DOHH2 (cell line): ENCODE data around the gene CYSRT1.

Experiments
- H3F3A ChIP-seq: fragments of 200-600 bp; sonication (generic), shearing (Covaris generic); 2 replicates; pipeline ENCODE4 v1.6.0; 2016; ENCODE audit warnings: antibody characterized with exemption, mild to moderate bottlenecking; ENCODE audit not compliant: control insufficient read depth, insufficient read depth
- H3K27ac ChIP-seq: fragments of 200-600 bp; sonication (generic); 2 replicates; pipeline ENCODE4 v1.5.1; 2014; ENCODE audit warnings: low read depth, mild to moderate bottlenecking, low read length, moderate library complexity
- H3K27me3 ChIP-seq: fragments of 200-600 bp; sonication (generic); 2 replicates; pipeline ENCODE4 v1.6.1; 2014; ENCODE audit warnings: mild to moderate bottlenecking, low read length, mixed read lengths; ENCODE audit not compliant: control insufficient read depth
- H3K36me3 ChIP-seq: fragments of 200-600 bp; sonication (generic); 2 replicates; pipeline ENCODE4 v1.6.1; 2014; ENCODE audit warnings: mild to moderate bottlenecking, low read length, moderate library complexity, mixed read lengths; ENCODE audit not compliant: control insufficient read depth
- H3K4me1 ChIP-seq: fragments of 200-600 bp; sonication (generic); 2 replicates; pipeline ENCODE4 v1.6.1; 2014; ENCODE audit warnings: mild to moderate bottlenecking, low read length, mixed read lengths; ENCODE audit not compliant: control insufficient read depth
- H3K4me2 ChIP-seq: fragments of 200-600 bp; sonication (generic); 2 replicates; pipeline ENCODE4 v1.6.0; 2014; ENCODE audit warnings: mild to moderate bottlenecking, low read length, moderate library complexity
- H3K4me3 ChIP-seq: fragments of 200-600 bp; sonication (generic); 2 replicates; pipeline ENCODE4 v1.5.1; 2014; ENCODE audit warnings: mild to moderate bottlenecking, low read length, mixed read lengths
- H3K79me2 ChIP-seq: fragments of 200-600 bp; sonication (generic); 2 replicates; pipeline ENCODE4 v1.6.1; 2014; ENCODE audit warnings: mild to moderate bottlenecking, low read length, mixed read lengths; ENCODE audit not compliant: control insufficient read depth
- H3K9me2 ChIP-seq: fragments of 200-600 bp; sonication (generic); replicated peaks from 2 replicates; pipeline ENCODE4 v1.6.1; 2014; ENCODE audit warnings: mild to moderate bottlenecking, low read length, mixed read lengths; ENCODE audit not compliant: control insufficient read depth
- H3K9me3 ChIP-seq: fragments of 200-600 bp; sonication (generic); 2 replicates; pipeline ENCODE4 v1.6.1; 2014; ENCODE audit warnings: antibody characterized with exemption, low read length, mixed read lengths; ENCODE audit not compliant: control insufficient read depth, insufficient read depth
- H4K20me1 ChIP-seq: fragments of 200-600 bp; sonication (generic); 2 replicates; pipeline ENCODE4 v1.6.0; 2014; ENCODE audit warnings: low read depth, mild to moderate bottlenecking, antibody characterized with exemption, low read length, moderate library complexity; ENCODE audit not compliant: control insufficient read depth, insufficient read depth
- EZH2phosphoT487 ChIP-seq: fragments of 200-600 bp; sonication (generic); IDR thresholded peaks from 2 replicates; pipeline ENCODE4 v1.6.1; 2017; ENCODE audit warnings: borderline replicate concordance, mild to moderate bottlenecking, antibody characterized with exemption, low read length, moderate library complexity, mixed read lengths
- TF ChIP-seq, protein P1 (sequence below): fragments of 200-600 bp; sonication (generic); IDR thresholded peaks from one replicate; pipeline ENCODE4 v1.5.1; 2014; ENCODE audit warnings: antibody characterized with exemption, mild to moderate bottlenecking, low read depth, low read length; ENCODE audit not compliant: poor library complexity, severe bottlenecking

The CYSRT1 gene

DNA sequence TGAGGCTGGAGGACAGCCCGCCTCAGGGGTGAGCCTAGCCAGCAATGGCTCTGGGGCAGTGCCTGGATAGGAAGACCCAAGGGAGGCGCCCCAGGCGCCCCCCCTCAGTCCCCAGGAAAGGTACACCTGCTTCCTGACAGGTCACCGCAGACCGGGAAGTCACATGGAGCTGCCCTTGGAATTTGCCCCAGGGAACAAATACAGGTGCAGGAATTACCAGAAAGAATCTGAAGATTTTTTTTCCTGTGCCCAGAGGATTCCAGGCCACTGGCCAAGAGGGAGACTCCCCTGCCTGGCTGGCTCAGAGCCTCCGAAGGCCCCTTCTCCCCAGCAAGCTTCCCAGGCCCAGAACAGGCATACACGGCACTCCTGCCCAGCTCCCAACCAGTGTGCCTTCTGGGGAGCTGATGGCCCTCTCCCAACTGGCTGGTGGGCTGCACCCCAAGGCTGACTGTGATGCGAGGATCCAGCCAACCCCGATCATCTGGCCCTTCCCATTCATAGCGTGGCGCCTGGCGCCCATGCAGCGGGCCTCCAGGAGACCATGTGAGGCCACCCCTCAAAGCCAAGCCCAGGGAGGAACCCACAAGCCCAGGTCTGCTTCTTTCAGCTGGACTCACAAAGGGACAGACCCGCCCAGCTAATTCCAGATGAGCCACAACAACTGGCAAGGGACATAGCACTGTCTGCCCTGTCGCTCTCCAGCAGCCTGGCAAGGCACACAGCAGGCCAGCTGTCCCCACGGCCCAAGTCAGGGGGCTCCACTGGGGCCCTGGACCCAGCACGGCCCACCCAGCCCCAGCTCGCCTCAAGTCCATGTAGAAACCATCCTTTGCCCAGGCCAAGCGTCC is 26.7 kb upstream of the CYSRT1 start:
- Histone ChIP-seq H3K9me3 (no peaks in the 10 kb centered on the region), H3K36me3 (no peaks in the 10 kb centered on the region), H3F3A (peaks cover 6% of the 10 kb centered on the region), H3K4me1 (peaks cover 43% of the 10 kb centered on the region), H3K4me2 (peak overlapping the region; percentile 40), H4K20me1 (peaks cover 3% of the 10 kb centered on the region; the same call in 1 of the 2 replicates), H3K27ac (no peak overlapping the region), H3K9me2 (no peaks in the 10 kb centered on the region), H3K79me2 (peaks cover 45% of the 10 kb centered on the region), H3K27me3 (no peaks in the 10 kb centered on the region), H3K4me3 (no peak overlapping the region)
- TF ChIP-seq EZH2phosphoT487, result no peak
- TF ChIP-seq, protein P1, sequence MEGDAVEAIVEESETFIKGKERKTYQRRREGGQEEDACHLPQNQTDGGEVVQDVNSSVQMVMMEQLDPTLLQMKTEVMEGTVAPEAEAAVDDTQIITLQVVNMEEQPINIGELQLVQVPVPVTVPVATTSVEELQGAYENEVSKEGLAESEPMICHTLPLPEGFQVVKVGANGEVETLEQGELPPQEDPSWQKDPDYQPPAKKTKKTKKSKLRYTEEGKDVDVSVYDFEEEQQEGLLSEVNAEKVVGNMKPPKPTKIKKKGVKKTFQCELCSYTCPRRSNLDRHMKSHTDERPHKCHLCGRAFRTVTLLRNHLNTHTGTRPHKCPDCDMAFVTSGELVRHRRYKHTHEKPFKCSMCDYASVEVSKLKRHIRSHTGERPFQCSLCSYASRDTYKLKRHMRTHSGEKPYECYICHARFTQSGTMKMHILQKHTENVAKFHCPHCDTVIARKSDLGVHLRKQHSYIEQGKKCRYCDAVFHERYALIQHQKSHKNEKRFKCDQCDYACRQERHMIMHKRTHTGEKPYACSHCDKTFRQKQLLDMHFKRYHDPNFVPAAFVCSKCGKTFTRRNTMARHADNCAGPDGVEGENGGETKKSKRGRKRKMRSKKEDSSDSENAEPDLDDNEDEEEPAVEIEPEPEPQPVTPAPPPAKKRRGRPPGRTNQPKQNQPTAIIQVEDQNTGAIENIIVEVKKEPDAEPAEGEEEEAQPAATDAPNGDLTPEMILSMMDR, result no peak

DNA sequence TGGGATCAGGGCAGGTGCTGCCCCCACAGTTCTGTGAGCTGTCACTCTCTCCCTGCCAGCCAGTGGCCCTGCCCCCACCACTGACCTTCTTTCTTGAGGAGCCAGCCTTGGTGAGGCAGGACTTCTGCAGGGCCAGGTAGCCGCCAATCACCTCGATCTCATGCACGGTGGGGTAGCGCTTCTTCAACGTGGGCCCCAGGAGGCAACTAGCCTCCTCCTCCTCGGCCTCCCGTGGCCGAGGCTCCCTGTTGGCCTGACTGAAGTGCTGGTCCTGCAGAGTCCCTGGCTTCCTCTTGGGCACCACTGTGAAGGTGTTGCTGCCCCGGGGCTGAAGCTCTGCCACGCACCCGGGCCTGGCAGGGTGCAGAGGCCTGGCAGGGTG is 26.1 kb upstream of the CYSRT1 start:
- H3K27me3 ChIP-seq, result no peaks in the 10 kb centered on the region
- H3K79me2 ChIP-seq, result peaks cover 52% of the 10 kb centered on the region
- peaks cover 49% of the 10 kb centered on the region for H3K4me1 ChIP-seq
- peak overlapping the region; percentile 40 for H3K4me2 ChIP-seq
- no peak overlapping the region; the same call in 1 of the 2 replicates for H3K4me3 ChIP-seq
- H3K27ac ChIP-seq, result no peak overlapping the region
- no peaks in the 10 kb centered on the region for H3K9me3 ChIP-seq
- H3F3A ChIP-seq, result peaks cover 6% of the 10 kb centered on the region
- TF ChIP-seq, protein P1, result no peak
- no peak for TF ChIP-seq EZH2phosphoT487
- H4K20me1 ChIP-seq, result peaks cover 3% of the 10 kb centered on the region; the same call in 1 of the 2 replicates
- no peaks in the 10 kb centered on the region for H3K9me2 ChIP-seq
- peaks cover 1% of the 10 kb centered on the region for H3K36me3 ChIP-seq

DNA sequence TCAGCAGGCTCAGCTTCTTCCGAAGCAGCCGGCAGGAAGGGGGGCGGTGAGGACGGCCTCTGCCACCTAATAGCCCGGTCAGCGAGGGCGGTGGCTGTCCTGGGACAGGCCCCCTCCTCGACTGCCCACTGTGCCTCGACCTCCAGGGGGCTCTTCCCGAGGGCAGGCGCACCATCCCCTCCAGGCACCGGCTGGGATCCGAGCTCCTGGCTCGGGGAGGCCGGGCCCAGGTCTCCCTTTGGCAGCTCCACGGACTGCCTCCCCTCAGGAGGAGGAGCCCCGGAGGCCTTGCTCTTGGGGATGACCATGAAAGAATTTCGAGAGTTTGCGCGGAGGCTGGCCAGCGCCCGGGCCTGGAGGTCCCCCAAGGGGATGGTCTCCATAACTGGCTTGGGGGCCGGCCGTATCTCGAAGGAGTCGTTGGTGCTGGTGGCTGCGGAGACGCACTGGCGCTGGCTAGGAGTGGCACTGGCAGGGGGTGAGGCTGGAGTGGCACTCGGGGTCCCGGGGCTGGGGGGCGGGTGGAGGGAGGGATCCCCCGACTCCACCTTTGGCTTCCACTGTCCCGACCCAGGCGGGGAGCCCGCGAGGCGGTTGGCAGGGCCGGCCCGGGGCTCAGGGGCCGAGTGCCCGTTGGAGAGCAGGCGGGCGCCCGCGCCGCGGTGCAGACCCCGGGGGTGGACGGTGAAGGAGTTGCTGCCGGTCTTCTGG is 25.4 kb upstream of the CYSRT1 start:
- H3K4me2 ChIP-seq, result peak overlapping the region; percentile 40
- peaks cover 3% of the 10 kb centered on the region; the same call in 1 of the 2 replicates for H4K20me1 ChIP-seq
- no peaks in the 10 kb centered on the region for H3K27me3 ChIP-seq
- no peaks in the 10 kb centered on the region for H3K9me2 ChIP-seq
- peaks cover 8% of the 10 kb centered on the region for H3K36me3 ChIP-seq
- no peaks in the 10 kb centered on the region for H3K9me3 ChIP-seq
- H3K79me2 ChIP-seq, result peaks cover 58% of the 10 kb centered on the region
- no peak overlapping the region for H3K27ac ChIP-seq
- H3K4me1 ChIP-seq, result peaks cover 56% of the 10 kb centered on the region
- H3F3A ChIP-seq, result peaks cover 6% of the 10 kb centered on the region
- H3K4me3 ChIP-seq, result peak overlapping the region; percentile 44
- TF ChIP-seq, protein P1, result no peak
- TF ChIP-seq EZH2phosphoT487, result no peak
